ENCODE measurements around the gene LMO2. TPM values are rescaled to one million over a fixed set of nuclear protein-coding genes. Genes with fewer than 3 reads are reported as not detected.
A peak's percentile ranks its signal among the peaks of the same experiment; 100 is the strongest.
"Not testable (repeated sequence)": the region's sequence is repeated elsewhere in the genome, so short reads cannot be mapped to it uniquely, and the experiment has no call there.

LMO2 gene
- total RNA-seq, 4 donors from 2014 or later, result 9.4 to 53.3 (median 25.8) TPM

GRCh38 chr11:33933602-33934001 is 41.7 kb upstream of the LMO2 start:
- DNase-seq (ENCODE audit: low spot score) (no peak), ATAC-seq (ENCODE audit: low FRiP score) (no peak)
- no peak for TF ChIP-seq CTCF (IDR thresholded peaks at IDR 0.05)

- ATAC-seq (ENCODE audit: low FRiP score), result no peak
Measured at GRCh38 chr11:33932721-33933120, 40.8 kb upstream of the LMO2 start.

GRCh38 chr11:33931739-33932366 is 40.0 kb upstream of the LMO2 start:
- not testable (repeated sequence) for ATAC-seq (ENCODE audit: low FRiP score); DNase-seq (ENCODE audit: low spot score)

More at GRCh38 chr11:33932721-33933120, 40.8 kb upstream of the LMO2 start:
- DNase-seq (ENCODE audit: low spot score), result no peak
- no peak for TF ChIP-seq CTCF (IDR thresholded peaks at IDR 0.05)

GRCh38 chr11:33931067-33931466 is 39.2 kb upstream of the LMO2 start:
- ATAC-seq (ENCODE audit: low FRiP score) (no peak), DNase-seq (ENCODE audit: low spot score) (no peak)
- TF ChIP-seq CTCF (IDR thresholded peaks at IDR 0.05), result no peak

GRCh38 chr11:33930317-33931021 is 38.6 kb upstream of the LMO2 start:
- no peak for DNase-seq (ENCODE audit: low spot score)
- no peak for TF ChIP-seq CTCF (IDR thresholded peaks at IDR 0.05)
- peak; percentile 56 for ATAC-seq (ENCODE audit: low FRiP score)

- ATAC-seq (ENCODE audit: low FRiP score), result no peak
- no peak for TF ChIP-seq CTCF (IDR thresholded peaks at IDR 0.05)
Measured at GRCh38 chr11:33928564-33928963, 36.7 kb upstream of the LMO2 start.

GRCh38 chr11:33926671-33927552 is 35.0 kb upstream of the LMO2 start:
- no peak for ATAC-seq (ENCODE audit: low FRiP score)
- DNase-seq (ENCODE audit: low spot score), result no peak
- TF ChIP-seq CTCF (IDR thresholded peaks at IDR 0.05), result no peak

More at GRCh38 chr11:33928564-33928963, 36.7 kb upstream of the LMO2 start:
- no peak for DNase-seq (ENCODE audit: low spot score)

Measured in omental fat pad (tissue), 4 donors.